A549 (cell line): Measurements from ENCODE around the gene ZNF576.
"Not testable (repeated sequence)": the region's sequence is repeated elsewhere in the genome, so short reads cannot be mapped to it uniquely, and the experiment has no call there.

Experiments used
- CTCF ChIP-seq: fragments of >200 bp; sonication (Bioruptor Twin); formaldehyde crosslinking; IDR thresholded peaks from 3 replicates; pipeline ENCODE4 v1.5.1; 2016
- HDAC2 ChIP-seq: fragments of 200-600 bp; sonication (generic); IDR thresholded peaks from 2 replicates; pipeline ENCODE4 v1.6.1; 2016
- MAZ ChIP-seq: fragments of 150-350 bp; IDR thresholded peaks from 2 replicates; pipeline ENCODE4 v1.6.1; 2014; ENCODE audit warnings: antibody characterized with exemption, low read depth, low read length, borderline replicate concordance
- MYC ChIP-seq: IDR thresholded peaks from 2 replicates; pipeline ENCODE4 v1.6.1; 2012; ENCODE audit warnings: mild to moderate bottlenecking, inconsistent platforms, low read length, improper control_type of control experiment, borderline replicate concordance
- NR3C1 ChIP-seq: fragments of >200 bp; sonication (Bioruptor Twin); formaldehyde crosslinking; IDR thresholded peaks from 3 replicates; pipeline ENCODE4 v1.6.1; 2017
- POLR2AphosphoS2 ChIP-seq: conservative IDR thresholded peaks from 2 replicates; pipeline ENCODE4 v1.6.1; 2012; ENCODE audit warnings: low read length, improper control_type of control experiment, inconsistent platforms
- RAD21 ChIP-seq, 2 experiments: fragments of >200 bp in 1 of 2; sonication (Bioruptor Twin) in 1 of 2; formaldehyde crosslinking in 1 of 2; IDR thresholded peaks in 1 of 2; conservative IDR thresholded peaks in 1 of 2; 2 replicates in 1 of 2; 3 replicates in 1 of 2; pipeline ENCODE4 v1.6.1; 2012 to 2018; ENCODE audit warnings: inconsistent platforms in 1 of 2
- SREBF2 ChIP-seq: fragments of 450-650 bp; IDR thresholded peaks from 2 replicates; pipeline ENCODE4 v1.6.1; 2014; ENCODE audit warnings: mild to moderate bottlenecking, moderate library complexity
- TF ChIP-seq, protein P1 (sequence below): fragments of 200-600 bp; sonication (generic); IDR thresholded peaks from 2 replicates; pipeline ENCODE4 v1.6.1; 2016; ENCODE audit warnings: antibody characterized with exemption, mild to moderate bottlenecking, moderate library complexity

DNA sequence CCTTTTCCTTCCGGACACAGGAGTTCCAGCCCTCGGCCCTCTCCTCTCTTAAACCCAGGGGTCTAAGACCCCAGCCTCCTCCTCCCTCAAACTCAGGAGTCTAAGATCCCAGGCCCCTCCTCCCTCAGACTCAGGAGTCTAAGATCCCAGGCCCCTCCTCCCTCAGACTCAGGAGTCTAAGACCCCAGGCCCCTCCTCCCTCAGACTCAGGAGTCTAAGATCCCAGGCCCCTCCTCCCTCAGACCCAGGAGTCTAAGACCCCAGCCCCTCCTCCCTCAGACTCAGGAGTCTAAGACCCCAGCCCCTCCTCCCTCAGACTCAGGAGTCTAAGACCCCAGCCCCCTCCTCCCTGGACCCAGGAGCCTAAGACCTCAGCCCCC lies 39.2 kb downstream of the ZNF576 start:
- not testable (repeated sequence) for TF ChIP-seq NR3C1; CTCF; SREBF2; HDAC2; MYC; POLR2AphosphoS2; RAD21 (conservative IDR thresholded peaks at IDR 0.05 in 1 of 2, IDR thresholded peaks at IDR 0.05 in 1 of 2); MAZ
- TF ChIP-seq, protein P1, sequence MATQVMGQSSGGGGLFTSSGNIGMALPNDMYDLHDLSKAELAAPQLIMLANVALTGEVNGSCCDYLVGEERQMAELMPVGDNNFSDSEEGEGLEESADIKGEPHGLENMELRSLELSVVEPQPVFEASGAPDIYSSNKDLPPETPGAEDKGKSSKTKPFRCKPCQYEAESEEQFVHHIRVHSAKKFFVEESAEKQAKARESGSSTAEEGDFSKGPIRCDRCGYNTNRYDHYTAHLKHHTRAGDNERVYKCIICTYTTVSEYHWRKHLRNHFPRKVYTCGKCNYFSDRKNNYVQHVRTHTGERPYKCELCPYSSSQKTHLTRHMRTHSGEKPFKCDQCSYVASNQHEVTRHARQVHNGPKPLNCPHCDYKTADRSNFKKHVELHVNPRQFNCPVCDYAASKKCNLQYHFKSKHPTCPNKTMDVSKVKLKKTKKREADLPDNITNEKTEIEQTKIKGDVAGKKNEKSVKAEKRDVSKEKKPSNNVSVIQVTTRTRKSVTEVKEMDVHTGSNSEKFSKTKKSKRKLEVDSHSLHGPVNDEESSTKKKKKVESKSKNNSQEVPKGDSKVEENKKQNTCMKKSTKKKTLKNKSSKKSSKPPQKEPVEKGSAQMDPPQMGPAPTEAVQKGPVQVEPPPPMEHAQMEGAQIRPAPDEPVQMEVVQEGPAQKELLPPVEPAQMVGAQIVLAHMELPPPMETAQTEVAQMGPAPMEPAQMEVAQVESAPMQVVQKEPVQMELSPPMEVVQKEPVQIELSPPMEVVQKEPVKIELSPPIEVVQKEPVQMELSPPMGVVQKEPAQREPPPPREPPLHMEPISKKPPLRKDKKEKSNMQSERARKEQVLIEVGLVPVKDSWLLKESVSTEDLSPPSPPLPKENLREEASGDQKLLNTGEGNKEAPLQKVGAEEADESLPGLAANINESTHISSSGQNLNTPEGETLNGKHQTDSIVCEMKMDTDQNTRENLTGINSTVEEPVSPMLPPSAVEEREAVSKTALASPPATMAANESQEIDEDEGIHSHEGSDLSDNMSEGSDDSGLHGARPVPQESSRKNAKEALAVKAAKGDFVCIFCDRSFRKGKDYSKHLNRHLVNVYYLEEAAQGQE: not testable (repeated sequence)
